NK-92 (cell line): ENCODE results near the gene SART3.

ENCODE experiments used
- DNase-seq: peaks from one replicate; lab custom pipeline; 2025; ENCODE audit not compliant: unreplicated experiment; lab: John Stamatoyannopoulos, UW

The SART3 gene

DNA sequence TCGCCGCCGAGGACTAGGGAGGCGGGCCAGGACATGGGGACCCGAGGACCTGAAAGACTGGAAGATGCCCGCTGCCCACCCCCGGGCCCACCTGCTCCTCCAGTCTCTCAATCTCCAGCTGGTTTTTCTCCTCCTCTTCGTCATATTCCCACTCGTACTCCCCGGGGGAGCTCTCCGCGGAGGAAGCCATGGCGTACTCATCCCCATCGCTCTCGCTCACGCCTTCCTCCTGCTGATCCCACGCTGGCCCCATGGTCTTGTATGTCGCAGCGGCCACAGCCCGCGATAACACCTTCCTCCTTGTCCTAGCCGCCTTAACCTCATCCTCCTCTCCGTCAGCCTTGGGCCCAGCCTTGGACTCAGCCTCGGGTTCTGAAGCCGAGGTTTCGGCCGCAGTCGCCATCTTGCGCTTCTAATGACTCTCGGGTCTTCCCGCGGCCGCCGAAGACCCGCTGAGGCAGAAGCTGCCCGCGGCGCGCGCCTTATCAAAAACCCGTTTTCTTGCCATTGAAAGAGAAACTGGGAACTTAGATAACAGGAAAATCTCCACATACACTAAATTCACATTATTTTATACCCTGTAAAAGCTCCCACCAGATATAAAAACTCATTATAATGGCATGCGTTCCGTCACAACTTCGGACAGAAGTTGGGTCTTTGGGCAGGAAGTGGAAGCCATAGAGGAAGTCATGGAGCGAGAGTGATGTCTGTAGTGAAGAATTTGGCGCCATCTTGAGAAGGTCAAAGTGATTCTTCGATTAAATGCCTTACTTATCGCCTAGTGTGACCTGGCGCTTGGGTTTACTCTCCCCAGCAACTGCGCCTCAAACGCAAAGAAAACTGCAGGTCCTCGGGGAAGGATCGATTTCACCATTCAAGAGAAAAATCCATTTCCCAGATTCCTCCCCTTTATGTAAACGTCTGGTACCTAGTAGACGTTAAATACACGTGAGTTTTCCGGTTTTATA lies at the start of gene SART3:
Gene SART3, minus strand, starts transcription at position 422 of the 968 bp plus-strand sequence. Its CDS starts 19 bp downstream, at position 403.
- no peak for DNase-seq

DNA sequence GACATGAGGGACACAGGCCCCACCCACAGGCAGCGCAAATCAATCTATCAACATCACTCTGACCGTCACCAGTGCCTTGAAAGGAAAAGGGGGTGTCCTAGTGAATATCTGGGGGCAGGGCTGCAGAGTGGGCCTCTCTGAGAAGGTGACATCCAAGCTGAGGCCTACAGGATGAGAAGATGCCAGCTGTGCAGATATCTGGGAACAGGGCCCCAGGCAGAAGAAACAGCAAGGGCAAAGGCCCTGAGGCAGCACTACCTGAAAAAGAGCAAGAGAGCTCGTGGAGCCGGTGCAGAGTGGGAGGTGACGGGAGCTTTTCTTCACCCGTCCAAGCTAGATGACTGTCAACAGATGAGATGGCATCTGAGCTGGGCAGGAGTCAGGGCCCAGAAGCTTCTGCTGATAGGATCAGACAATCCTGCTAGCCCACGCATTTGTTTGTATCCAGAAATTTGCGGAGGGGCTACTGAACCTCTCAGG lies 49.4 kb upstream of the SART3 start:
- DNase-seq = no peak

GRCh38 chr12:108609537-108610335 lies 48.8 kb upstream of the SART3 start:
- no peak for DNase-seq

GRCh38 chr12:108608616-108609015 lies 47.6 kb upstream of the SART3 start:
- no peak for DNase-seq

DNA sequence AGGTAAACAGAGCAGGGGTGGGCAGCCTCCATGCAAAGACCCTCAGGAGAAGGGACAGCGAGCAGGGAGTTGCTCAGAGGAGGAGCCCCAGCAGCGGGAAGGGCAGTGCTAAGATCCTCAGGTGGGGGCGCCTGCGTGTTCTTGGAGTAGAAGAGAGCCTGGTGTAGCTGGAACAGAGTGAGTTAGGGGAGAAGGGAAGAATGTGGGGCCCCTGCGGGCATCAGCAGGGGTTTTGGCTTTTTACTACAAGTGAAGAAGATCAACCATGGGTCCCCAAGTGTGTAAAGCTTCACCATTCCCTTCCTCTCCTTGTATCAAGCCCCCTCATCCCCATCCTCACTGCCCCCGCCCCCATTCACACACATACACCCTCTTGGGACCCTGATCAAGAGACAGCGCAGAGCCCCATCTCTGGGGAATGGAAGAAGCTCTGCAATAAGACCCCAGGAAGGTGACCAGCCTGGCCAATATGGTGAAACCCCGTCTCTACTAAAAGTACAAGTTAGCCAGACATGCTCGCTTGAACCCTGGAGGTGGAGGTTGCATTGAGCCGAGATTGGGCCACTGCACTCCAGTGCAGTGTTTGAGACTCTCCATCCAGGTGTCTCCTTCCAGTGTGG lies 47.1 kb upstream of the SART3 start:
- DNase-seq = no peak

DNA sequence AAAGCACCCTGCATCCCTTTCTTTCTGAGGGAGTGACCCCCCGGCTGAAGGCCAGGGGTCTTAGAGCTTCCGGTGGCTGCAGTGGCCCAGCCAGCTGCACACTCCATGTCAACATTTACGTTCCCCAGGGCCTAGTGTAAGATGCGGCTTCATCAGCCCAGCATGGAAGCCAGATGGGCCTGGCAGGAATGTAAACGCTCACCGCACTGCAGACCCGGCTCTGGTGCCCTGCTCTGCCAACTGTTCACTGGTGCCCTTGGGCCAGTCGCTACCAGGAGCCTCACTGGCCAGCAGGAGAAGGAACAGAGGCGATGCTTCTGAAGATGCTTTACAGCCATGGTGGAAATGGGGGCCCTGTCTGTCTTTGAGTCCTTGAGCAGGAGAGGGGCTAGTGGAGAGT lies 45.5 kb upstream of the SART3 start:
- DNase-seq = no peak

- DNase-seq = no peak
These were observed 44.9 kb upstream of the SART3 start for GRCh38 chr12:108605690-108606406.

- DNase-seq = no peak
These were observed 44.2 kb upstream of the SART3 start for GRCh38 chr12:108605000-108605689.

DNA sequence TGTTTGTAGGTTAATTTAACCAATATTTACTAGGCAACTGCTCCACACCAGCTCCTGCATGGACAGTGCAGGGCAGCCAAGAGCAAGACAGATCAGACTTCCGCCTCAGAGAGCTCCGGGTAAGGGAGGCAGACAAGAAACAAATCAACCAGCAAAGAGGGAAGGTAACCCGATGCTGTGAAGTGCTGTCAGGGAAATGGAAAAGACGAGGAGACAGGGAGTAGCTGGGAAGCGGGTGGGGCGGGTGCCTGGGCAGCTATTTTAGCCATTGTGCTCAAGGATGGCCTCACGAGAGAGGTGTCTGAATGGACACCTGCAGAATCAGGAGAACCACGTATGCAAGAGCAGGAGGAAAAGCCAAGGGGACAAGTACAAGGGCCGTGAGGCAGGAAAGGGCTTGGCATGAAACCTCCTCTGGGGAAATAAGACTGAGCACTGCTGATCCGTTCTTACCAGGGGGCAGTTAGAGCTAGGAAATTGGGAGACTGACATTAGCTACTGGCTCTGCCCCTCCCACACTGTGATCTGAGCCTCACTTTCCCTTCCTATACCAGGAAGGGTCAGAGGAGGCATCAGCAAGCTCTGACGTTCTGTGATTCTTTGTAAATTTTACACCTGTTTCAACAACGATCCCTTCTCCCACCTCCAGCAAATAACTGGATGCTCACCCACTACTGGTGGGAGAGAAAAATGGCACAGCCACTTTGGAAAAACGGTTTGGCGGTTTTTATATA lies 43.4 kb upstream of the SART3 start:
- DNase-seq = no peak

GRCh38 chr12:108603743-108604142 lies 42.8 kb upstream of the SART3 start:
- DNase-seq = no peak

GRCh38 chr12:108602976-108603704 lies 42.2 kb upstream of the SART3 start:
- DNase-seq = no peak

- DNase-seq = no peak
These were observed 41.3 kb upstream of the SART3 start for GRCh38 chr12:108602209-108602705.

GRCh38 chr12:108600702-108601007 lies 39.7 kb upstream of the SART3 start:
- no peak for DNase-seq

DNA sequence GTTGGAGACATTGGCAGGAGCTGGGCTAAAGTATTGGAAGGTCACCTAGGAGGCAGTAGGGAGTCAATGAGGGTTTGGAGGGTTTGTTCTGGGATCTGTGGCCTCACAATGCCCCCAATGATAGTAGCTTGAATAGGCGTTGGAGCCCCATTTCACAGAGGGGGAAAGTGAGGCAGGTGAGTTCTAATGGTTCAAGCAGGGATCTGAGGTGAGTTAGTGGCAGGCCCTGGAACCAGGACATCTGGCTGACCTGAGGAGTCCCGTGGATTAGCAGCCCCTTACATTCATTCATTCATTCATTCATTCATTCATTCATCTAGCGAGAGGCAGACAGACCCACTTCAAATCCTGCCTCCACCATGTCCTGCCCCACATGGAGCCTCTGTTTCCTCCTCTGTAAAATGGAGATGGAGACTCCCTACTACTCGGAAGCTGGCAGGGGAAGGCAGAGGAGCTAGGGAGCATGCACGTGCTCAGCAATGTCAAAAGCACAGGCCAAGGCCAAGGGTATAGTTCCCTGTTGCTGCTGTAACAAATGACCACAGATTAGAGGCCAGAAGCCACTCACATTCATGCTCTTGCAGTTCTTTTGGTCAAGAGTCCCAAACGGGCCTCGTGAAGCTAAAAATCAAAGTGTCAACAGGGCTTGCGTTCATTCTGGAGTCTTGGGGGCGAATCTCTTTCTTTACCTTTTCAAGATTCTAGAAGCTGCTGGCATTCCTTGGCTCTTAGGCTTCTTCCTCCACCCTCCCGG lies 39.2 kb upstream of the SART3 start:
- DNase-seq = no peak

DNA sequence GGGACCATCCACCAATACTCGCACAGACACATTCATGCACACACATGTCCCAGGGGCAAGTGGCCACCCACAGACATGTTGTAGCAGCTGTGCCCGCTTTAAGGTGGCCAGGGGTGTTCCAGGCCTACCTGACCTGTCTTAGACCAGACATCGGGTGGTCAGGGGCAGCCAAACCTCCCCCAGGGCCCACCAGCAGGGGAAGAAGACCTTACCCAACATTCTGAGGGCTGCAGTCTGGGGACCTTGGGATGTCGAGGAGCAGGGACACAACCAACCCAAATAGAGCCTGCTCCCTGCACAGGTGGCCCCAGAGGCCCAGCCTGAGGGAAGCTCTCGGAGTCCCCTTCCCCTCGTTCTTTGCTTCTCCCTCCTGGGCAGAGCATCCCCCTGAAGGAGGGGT lies 38.6 kb upstream of the SART3 start:
- no peak for DNase-seq

GRCh38 chr12:108598553-108599250 lies 37.7 kb upstream of the SART3 start:
- DNase-seq = no peak
